Activated naive CD4-positive, alpha-beta T cell treated with anti-CD3 and anti-CD28 coated beads, Interleukin-2, amount 10 ng/mL, durations not matched to agents 7 days and 5 days (primary cell): Measurements from ENCODE around the gene PPFIA3.

Experiments
- CTCF ChIA-PET: fragments of 350-600 bp; sonication (Branson Sonifier 250); formaldehyde crosslinking; loops from one replicate; lab custom pipeline; 2021; ENCODE audit warnings: antibody characterized with exemption; lab: Charles Lee
- DNase-seq: peaks from one replicate; pipeline ENCODE4 v3.0.0-alpha.2; 2020
- H3K27ac Mint-ChIP-seq: one replicate; pipeline ENCODE4 v1.8.0; 2021; ENCODE audit warnings: mild to moderate bottlenecking, moderate library complexity, mixed read lengths
- H3K27me3 Mint-ChIP-seq: one replicate; pipeline ENCODE4 v1.8.0; 2021; ENCODE audit warnings: mild to moderate bottlenecking, mixed read lengths
- H3K36me3 Mint-ChIP-seq: one replicate; pipeline ENCODE4 v1.8.0; 2021; ENCODE audit warnings: mixed read lengths
- H3K4me1 Mint-ChIP-seq: one replicate; pipeline ENCODE4 v1.8.0; 2021; ENCODE audit warnings: mixed read lengths
- H3K4me3 Mint-ChIP-seq: one replicate; pipeline ENCODE4 v1.8.0; 2021; ENCODE audit warnings: mild to moderate bottlenecking, moderate library complexity, mixed read lengths
- H3K9me3 Mint-ChIP-seq: one replicate; pipeline ENCODE4 v1.8.0; 2021; ENCODE audit warnings: mixed read lengths

PPFIA3 gene

GRCh38 chr19:49154279-49154678, 34.9 kb downstream of the PPFIA3 start:
- no peak overlapping the region for H3K27ac Mint-ChIP-seq
- no peak for DNase-seq
- peaks cover 22% of the 10 kb centered on the region for H3K4me1 Mint-ChIP-seq
- CTCF ChIA-PET = interaction anchor here (1.5 kb wide), 1 partner anchor 8 kb away, joined by 5 read pairs; no protein-coding TSS in a partner anchor
- H3K36me3 Mint-ChIP-seq = peaks cover 3% of the 10 kb centered on the region
- H3K4me3 Mint-ChIP-seq = no peak overlapping the region
- H3K27me3 Mint-ChIP-seq = peaks cover 98% of the 10 kb centered on the region
- peaks cover 4% of the 10 kb centered on the region for H3K9me3 Mint-ChIP-seq

DNA sequence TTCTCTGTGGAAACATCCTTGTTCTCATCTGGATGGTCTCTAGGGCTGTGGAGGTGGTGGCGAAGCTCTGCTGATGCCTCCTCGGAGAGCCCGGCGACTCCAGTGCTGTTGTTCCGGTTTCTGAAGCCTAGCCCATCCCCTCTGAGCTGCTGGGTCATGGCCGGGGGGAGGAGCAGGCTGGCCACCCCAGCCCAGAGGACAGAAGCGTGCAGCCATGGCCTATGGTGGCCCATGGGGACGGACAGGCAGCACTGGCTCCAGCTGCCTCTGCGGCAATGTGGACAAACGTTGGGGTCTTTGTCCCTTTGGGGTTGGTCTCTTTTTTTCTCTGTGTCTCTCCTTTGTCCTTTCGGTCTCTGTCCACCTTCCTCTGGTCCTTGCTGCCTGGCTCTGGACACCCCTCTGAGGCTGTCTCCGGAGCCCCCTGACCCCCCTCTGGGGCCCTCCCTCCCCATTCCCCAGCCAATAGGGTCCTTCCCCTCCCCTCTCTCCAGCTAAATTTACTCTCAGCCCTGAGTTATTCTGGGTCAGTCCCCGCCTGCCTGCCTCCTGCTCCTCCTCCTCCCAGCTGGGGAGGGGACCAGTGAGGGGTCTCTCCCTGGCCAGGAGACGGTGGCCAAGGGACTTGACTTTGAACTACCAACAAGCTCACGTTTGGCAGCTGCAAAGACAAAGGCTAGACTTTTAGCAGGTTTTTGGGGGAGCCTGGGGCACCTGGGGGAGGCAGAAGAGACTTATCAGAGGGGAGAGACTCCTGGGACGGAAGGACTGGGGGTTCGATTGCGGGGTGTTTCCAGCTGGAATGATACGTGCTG, 35.9 kb downstream of the PPFIA3 start, which contains the start of gene HRC:
TSS of gene HRC (minus strand) at position 392 of the 815 bp plus-strand sequence. CDS start at position 233, 159 bp downstream.
- Mint-ChIP-seq H3K4me3 (no peak within 1 kb of the TSS), H3K27me3 (peaks cover 95% of the 10 kb centered on the region), H3K27ac (no peak within 1 kb of the TSS), H3K4me1 (peaks cover 14% of the 10 kb centered on the region), H3K9me3 (peaks cover 4% of the 10 kb centered on the region), H3K36me3 (peaks cover 3% of the 10 kb centered on the region)
- no peak for DNase-seq
- CTCF ChIA-PET = interaction anchor here (1.5 kb wide), 1 partner anchor 9 kb away, joined by 5 read pairs; no protein-coding TSS in a partner anchor

DNA sequence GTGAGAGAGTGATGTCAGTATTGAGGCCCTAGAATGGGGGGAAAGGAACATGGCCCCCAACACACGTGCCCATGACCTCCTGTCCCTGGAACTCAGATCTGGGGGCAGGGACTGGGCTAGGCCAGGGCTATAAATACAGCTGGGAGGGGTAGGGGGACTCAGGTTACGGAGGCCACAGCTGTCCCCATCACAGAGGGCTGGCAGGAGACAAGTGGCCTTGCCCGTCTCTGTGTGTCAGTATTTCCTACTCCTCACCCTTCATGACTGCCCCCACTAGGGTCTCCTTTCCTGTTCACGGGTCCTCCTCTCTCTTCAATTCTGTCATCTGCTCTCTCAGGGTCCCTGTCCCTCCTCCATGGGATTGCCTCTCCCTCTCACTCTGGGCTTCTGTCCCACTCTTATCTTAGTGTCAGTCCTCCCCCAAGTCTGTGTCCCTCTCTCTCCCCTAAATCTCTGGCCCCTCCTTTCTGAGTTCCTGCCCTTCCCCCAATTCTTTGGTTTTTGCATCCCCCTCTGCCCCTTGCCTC, 36.5 kb downstream of the PPFIA3 start:
- Mint-ChIP-seq H3K9me3 (peaks cover 4% of the 10 kb centered on the region), H3K4me3 (no peak overlapping the region), H3K27ac (no peak overlapping the region), H3K4me1 (peaks cover 12% of the 10 kb centered on the region), H3K36me3 (peaks cover 3% of the 10 kb centered on the region), H3K27me3 (peaks cover 95% of the 10 kb centered on the region)
- no peak for DNase-seq
- CTCF ChIA-PET = interaction anchor here (1.5 kb wide), 1 partner anchor 10 kb away, joined by 5 read pairs; no protein-coding TSS in a partner anchor

- Mint-ChIP-seq H3K36me3 (no peaks in the 10 kb centered on the region), H3K4me3 (peak within 1 kb of the TSS; percentile 49), H3K4me1 (peaks cover 4% of the 10 kb centered on the region), H3K27ac (no peak within 1 kb of the TSS), H3K9me3 (no peaks in the 10 kb centered on the region), H3K27me3 (peaks cover 83% of the 10 kb centered on the region)
- CTCF ChIA-PET = no interaction called here
- DNase-seq = peak; percentile 73
These were observed 38.3 kb downstream of the PPFIA3 start, which contains the start of gene TRPM4 for GRCh38 chr19:49157445-49158224. TRPM4 (plus strand) TSS chr19:49157792; CDS start chr19:49157867, 75 bp downstream.

GRCh38 chr19:49160450-49161189, 41.3 kb downstream of the PPFIA3 start:
- H3K9me3 Mint-ChIP-seq = no peaks in the 10 kb centered on the region
- no peak overlapping the region for H3K4me3 Mint-ChIP-seq
- CTCF ChIA-PET = no interaction called here
- peaks cover 73% of the 10 kb centered on the region for H3K27me3 Mint-ChIP-seq
- no peak for DNase-seq
- H3K36me3 Mint-ChIP-seq = no peaks in the 10 kb centered on the region
- no peak overlapping the region for H3K27ac Mint-ChIP-seq
- H3K4me1 Mint-ChIP-seq = peaks cover 4% of the 10 kb centered on the region

GRCh38 chr19:49161987-49162386, 42.6 kb downstream of the PPFIA3 start:
- DNase-seq = no peak
- CTCF ChIA-PET = interaction anchor here (1.5 to 1.6 kb wide), 2 partner anchors 16 to 37 kb away, joined by 3 to 4 read pairs; no protein-coding TSS in a partner anchor
- Mint-ChIP-seq H3K27me3 (peaks cover 68% of the 10 kb centered on the region), H3K27ac (no peak overlapping the region), H3K9me3 (no peaks in the 10 kb centered on the region), H3K4me1 (peaks cover 4% of the 10 kb centered on the region), H3K4me3 (no peak overlapping the region), H3K36me3 (no peaks in the 10 kb centered on the region)

GRCh38 chr19:49165111-49165750, 45.9 kb downstream of the PPFIA3 start:
- Mint-ChIP-seq H3K27ac (no peak overlapping the region), H3K36me3 (no peaks in the 10 kb centered on the region), H3K9me3 (no peaks in the 10 kb centered on the region), H3K27me3 (peaks cover 42% of the 10 kb centered on the region), H3K4me1 (no peaks in the 10 kb centered on the region), H3K4me3 (no peak overlapping the region)
- CTCF ChIA-PET = interaction anchor here (1.3 kb wide), 1 partner anchor 67 kb away, joined by 3 read pairs; no protein-coding TSS in a partner anchor
- DNase-seq = no peak

GRCh38 chr19:49165865-49166301, 46.5 kb downstream of the PPFIA3 start:
- CTCF ChIA-PET = interaction anchor here (1.3 kb wide), 1 partner anchor 68 kb away, joined by 3 read pairs; no protein-coding TSS in a partner anchor

DNA sequence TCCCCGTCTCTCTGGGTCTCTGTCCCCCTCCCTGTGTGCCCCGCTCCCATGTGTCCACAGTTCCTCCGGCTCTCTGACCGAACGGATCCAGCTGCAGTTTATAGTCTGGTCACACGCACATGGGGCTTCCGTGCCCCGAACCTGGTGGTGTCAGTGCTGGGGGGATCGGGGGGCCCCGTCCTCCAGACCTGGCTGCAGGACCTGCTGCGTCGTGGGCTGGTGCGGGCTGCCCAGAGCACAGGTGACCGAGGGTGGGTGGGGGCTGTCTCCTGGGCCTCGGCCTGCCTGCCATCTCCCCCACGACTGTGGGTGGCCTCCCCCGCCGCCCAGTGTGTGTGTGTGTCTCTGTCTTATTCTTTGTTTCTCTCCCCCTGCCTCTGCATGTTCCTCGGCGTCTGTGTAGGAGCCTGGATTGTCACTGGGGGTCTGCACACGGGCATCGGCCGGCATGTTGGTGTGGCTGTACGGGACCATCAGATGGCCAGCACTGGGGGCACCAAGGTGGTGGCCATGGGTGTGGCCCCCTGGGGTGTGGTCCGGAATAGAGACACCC, 48.6 kb downstream of the PPFIA3 start:
- CTCF ChIA-PET = no interaction called here
- Mint-ChIP-seq H3K27me3 (peaks cover 43% of the 10 kb centered on the region), H3K4me3 (no peak overlapping the region), H3K36me3 (no peaks in the 10 kb centered on the region), H3K27ac (no peak overlapping the region), H3K4me1 (no peaks in the 10 kb centered on the region), H3K9me3 (no peaks in the 10 kb centered on the region)
- DNase-seq = no peak

More at GRCh38 chr19:49165865-49166301, 46.5 kb downstream of the PPFIA3 start:
- H3K4me1 Mint-ChIP-seq = no peaks in the 10 kb centered on the region
- DNase-seq = no peak
- no peak overlapping the region for H3K4me3 Mint-ChIP-seq
- H3K9me3 Mint-ChIP-seq = no peaks in the 10 kb centered on the region
- H3K27me3 Mint-ChIP-seq = peaks cover 41% of the 10 kb centered on the region
- no peaks in the 10 kb centered on the region for H3K36me3 Mint-ChIP-seq
- H3K27ac Mint-ChIP-seq = no peak overlapping the region

DNA sequence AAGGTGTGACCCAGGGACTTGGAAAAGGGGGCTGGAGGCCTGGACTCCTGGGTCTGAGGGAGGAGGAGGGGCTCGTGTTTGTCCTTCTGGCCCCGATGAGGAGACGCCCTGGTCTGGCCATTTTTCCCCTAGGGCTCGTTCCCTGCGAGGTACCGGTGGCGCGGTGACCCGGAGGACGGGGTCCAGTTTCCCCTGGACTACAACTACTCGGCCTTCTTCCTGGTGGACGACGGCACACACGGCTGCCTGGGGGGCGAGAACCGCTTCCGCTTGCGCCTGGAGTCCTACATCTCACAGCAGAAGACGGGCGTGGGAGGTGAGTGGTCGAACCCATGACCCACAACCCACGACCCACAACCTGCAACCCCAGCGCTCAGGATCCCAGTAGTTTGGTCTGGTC, 49.1 kb downstream of the PPFIA3 start:
- Mint-ChIP-seq H3K4me1 (no peaks in the 10 kb centered on the region), H3K27ac (no peak overlapping the region), H3K4me3 (no peak overlapping the region), H3K36me3 (no peaks in the 10 kb centered on the region), H3K9me3 (no peaks in the 10 kb centered on the region), H3K27me3 (peaks cover 43% of the 10 kb centered on the region)
- DNase-seq = no peak
- CTCF ChIA-PET = interaction anchor here (1.1 kb wide), 1 partner anchor 22 kb away, joined by 3 read pairs; no protein-coding TSS in a partner anchor

GRCh38 chr19:49173198-49173597, 53.9 kb downstream of the PPFIA3 start:
- H3K4me3 Mint-ChIP-seq = no peak overlapping the region
- CTCF ChIA-PET = no interaction called here
- H3K27ac Mint-ChIP-seq = no peak overlapping the region
- no peak for DNase-seq
- peaks cover 16% of the 10 kb centered on the region for H3K27me3 Mint-ChIP-seq
- no peaks in the 10 kb centered on the region for H3K36me3 Mint-ChIP-seq
- H3K4me1 Mint-ChIP-seq = no peaks in the 10 kb centered on the region
- no peaks in the 10 kb centered on the region for H3K9me3 Mint-ChIP-seq

DNA sequence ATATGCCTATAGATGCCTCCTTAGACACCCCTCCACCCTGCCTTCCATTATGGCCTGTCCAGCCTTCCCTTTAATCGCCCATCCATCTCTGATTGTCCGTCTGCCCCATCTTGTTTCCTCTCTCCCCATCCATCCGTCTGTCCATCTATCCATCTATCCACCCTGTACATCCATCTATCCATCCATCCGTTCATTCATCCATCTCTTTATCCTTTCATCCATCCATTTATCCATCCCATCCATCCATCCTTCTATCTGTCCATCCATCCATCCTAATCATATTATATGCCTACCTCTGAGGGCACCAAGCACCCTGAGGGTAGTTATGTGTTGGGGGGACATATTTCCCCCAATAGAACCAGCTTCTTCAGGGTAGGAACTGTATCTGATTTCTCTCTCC, 61.3 kb downstream of the PPFIA3 start:
- peaks cover 10% of the 10 kb centered on the region for H3K9me3 Mint-ChIP-seq
- no peak overlapping the region for H3K4me3 Mint-ChIP-seq
- no peak overlapping the region for H3K27ac Mint-ChIP-seq
- no peaks in the 10 kb centered on the region for H3K4me1 Mint-ChIP-seq
- H3K36me3 Mint-ChIP-seq = no peaks in the 10 kb centered on the region
- no peak for DNase-seq
- CTCF ChIA-PET = no interaction called here
- no peaks in the 10 kb centered on the region for H3K27me3 Mint-ChIP-seq
